Upper lobe of left lung (tissue), 4 donors: ENCODE measurements around the gene GPR65.

Source experiments
- CTCF ChIP-seq, 6 experiments: fragments of 450-650 bp in 4 of 6; fragments of 200-600 bp in 2 of 6; sonication (generic) in 2 of 6; IDR thresholded peaks; one replicate each; pipeline ENCODE4 v1.5.1; 2016 to 2019; ENCODE audit warnings: antibody characterized with exemption in 6 of 6
- POLR2A ChIP-seq, 4 donors: fragments of 450-650 bp; IDR thresholded peaks; one replicate each; pipeline ENCODE4 v1.5.1; 2016 to 2017; ENCODE audit warnings: antibody characterized with exemption in 4 of 4, mild to moderate bottlenecking in 2 of 4

- TF ChIP-seq CTCF (IDR thresholded peaks at IDR 0.05) (no peak), POLR2A (IDR thresholded peaks at IDR 0.05) (no peak)
Observed at GRCh38 chr14:88037325-88037724, 32.4 kb downstream of the GPR65 start.
